ENCODE results near the gene SORCS2. TPM values are rescaled to one million over a fixed set of nuclear protein-coding genes. Genes with fewer than 3 reads are reported as not detected.

Gene SORCS2
- polyA plus RNA-seq, 3 donors, result 0.46 to 0.55 TPM; not detected in 1

DNA sequence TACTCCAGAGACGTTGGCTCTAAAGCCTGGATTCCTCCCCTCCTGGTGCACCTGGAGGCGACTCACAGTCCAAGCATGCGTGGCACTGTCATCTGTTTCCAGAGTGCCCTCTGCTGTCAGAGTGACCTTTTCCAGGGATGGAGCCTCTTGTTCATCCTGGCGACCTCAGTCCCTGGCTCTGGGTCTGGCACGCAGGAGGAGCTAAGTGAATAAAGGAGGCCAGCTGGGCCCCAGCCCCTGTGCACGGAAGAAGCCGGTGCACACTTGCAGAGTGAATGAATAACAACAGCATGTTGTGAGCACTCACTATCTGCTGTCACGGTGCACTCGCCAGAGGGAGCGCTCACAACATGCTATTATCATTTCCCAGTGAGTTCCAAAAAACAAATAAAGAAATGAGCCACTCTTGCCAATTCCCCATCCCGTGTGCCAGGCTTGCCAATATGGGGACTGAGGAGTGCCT is 270.2 kb downstream of the SORCS2 start:
- Mint-ChIP-seq H3K9me3 (peaks cover 0 to 8% (median 0%) of the 10 kb centered on the region in 7 donors), H3K36me3 (no peaks in the 10 kb centered on the region), H3K27me3 (ENCODE audit: low read depth in 3 of 3) (peaks cover 6 to 12% (median 11%) of the 10 kb centered on the region in 3 donors), H3K4me1 (no peaks in the 10 kb centered on the region), H3K27ac (no peak overlapping the region), H3K4me3 (no peak overlapping the region)
- Histone ChIP-seq H3K9me3 (replicated peaks in 1 of 2; ENCODE audit: control insufficient read depth in 1 of 2, insufficient read depth in 1 of 2, low read length in 2 of 2) (peaks cover 0 to 10% of the 10 kb centered on the region in 2 donors), H3K27ac (ENCODE audit: low read depth in 1 of 2, low read length in 2 of 2) (no peak overlapping the region), H3K4me2 (replicated peaks; ENCODE audit: extremely low read depth, low read length, poor library complexity, severe bottlenecking) (no peak overlapping the region), H3K79me2 (ENCODE audit: insufficient read depth, low read length) (no peaks in the 10 kb centered on the region), H3K4me3 (replicated peaks in 1 of 3; ENCODE audit: low read depth in 2 of 3, low read length in 3 of 3) (no peak overlapping the region), H3K36me3 (replicated peaks in 1 of 2; ENCODE audit: control insufficient read depth in 1 of 2, insufficient read depth in 2 of 2, low read length in 2 of 2) (no peaks in the 10 kb centered on the region), H3K4me1 (ENCODE audit: control insufficient read depth in 1 of 2, insufficient read depth in 2 of 2, low read length in 2 of 2) (no peaks in the 10 kb centered on the region), H4K20me1 (ENCODE audit: insufficient read depth, low read length) (no peaks in the 10 kb centered on the region), H3K9ac (ENCODE audit: insufficient read depth, low read length, poor library complexity, severe bottlenecking) (no peak overlapping the region), H3K27me3 (ENCODE audit: control insufficient read depth in 2 of 2, insufficient read depth in 2 of 2, low read length in 2 of 2) (no peaks in the 10 kb centered on the region), H2AFZ (ENCODE audit: insufficient read depth, low read depth, low read length, poor library complexity, severe bottlenecking) (no peak overlapping the region)
- 61% methylated on average over 9 of the region's 11 CpGs for WGBS (ENCODE audit: insufficient coverage)
- intact Hi-C loops (cut with micrococcal nuclease), result no loop called here
- no peak for DNase-seq
- TF ChIP-seq, protein P1, sequence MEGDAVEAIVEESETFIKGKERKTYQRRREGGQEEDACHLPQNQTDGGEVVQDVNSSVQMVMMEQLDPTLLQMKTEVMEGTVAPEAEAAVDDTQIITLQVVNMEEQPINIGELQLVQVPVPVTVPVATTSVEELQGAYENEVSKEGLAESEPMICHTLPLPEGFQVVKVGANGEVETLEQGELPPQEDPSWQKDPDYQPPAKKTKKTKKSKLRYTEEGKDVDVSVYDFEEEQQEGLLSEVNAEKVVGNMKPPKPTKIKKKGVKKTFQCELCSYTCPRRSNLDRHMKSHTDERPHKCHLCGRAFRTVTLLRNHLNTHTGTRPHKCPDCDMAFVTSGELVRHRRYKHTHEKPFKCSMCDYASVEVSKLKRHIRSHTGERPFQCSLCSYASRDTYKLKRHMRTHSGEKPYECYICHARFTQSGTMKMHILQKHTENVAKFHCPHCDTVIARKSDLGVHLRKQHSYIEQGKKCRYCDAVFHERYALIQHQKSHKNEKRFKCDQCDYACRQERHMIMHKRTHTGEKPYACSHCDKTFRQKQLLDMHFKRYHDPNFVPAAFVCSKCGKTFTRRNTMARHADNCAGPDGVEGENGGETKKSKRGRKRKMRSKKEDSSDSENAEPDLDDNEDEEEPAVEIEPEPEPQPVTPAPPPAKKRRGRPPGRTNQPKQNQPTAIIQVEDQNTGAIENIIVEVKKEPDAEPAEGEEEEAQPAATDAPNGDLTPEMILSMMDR (IDR thresholded peaks at IDR 0.05), result no peak

DNA sequence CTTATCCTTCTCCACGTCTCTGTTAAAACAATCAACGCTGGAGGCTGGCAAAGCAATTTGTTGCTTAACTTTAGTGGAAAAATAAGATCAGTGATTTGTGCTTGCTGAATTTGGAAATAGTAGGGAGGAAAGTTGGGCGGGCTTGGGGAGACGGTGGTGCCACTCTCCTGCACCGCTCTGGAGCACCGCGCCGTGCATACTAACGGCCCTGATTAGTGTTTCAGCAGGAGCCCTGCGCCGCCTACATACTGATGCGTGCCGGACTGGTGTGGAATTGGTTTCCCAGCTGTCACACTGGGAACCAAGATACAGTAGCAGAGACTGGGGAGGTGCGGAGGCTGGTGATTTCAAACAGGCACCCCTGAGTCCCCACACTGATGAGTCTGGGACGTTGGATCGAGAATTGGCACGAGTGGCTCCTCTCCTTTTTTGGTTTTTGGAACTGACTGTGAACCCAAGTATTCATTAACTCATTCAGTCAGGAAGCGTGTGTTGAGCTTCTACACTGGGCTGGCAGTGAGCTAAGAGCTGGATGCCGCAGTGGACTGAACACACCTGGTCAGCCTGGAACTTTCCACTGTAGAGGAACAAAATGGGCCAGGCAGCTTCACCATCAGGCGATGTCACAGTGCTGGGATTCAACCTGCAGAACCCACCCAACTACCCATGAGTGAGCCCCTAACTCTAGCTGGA is 271.4 kb downstream of the SORCS2 start:
- Mint-ChIP-seq H3K36me3 (no peaks in the 10 kb centered on the region), H3K27me3 (ENCODE audit: low read depth in 3 of 3) (peaks cover 8 to 12% (median 11%) of the 10 kb centered on the region in 3 donors), H3K4me3 (no peak overlapping the region), H3K9me3 (peaks cover 0 to 8% (median 0%) of the 10 kb centered on the region in 7 donors), H3K4me1 (no peaks in the 10 kb centered on the region), H3K27ac (peak overlapping the region in 2 of 7 donors; percentile 45 to 55)
- Histone ChIP-seq H3K4me3 (replicated peaks in 1 of 3; ENCODE audit: low read depth in 2 of 3, low read length in 3 of 3) (no peak overlapping the region), H3K9ac (ENCODE audit: insufficient read depth, low read length, poor library complexity, severe bottlenecking) (no peak overlapping the region), H2AFZ (ENCODE audit: insufficient read depth, low read depth, low read length, poor library complexity, severe bottlenecking) (no peak overlapping the region), H3K27me3 (ENCODE audit: control insufficient read depth in 2 of 2, insufficient read depth in 2 of 2, low read length in 2 of 2) (no peaks in the 10 kb centered on the region), H3K27ac (ENCODE audit: low read depth in 1 of 2, low read length in 2 of 2) (no peak overlapping the region), H3K36me3 (replicated peaks in 1 of 2; ENCODE audit: control insufficient read depth in 1 of 2, insufficient read depth in 2 of 2, low read length in 2 of 2) (no peaks in the 10 kb centered on the region), H4K20me1 (ENCODE audit: insufficient read depth, low read length) (no peaks in the 10 kb centered on the region), H3K9me3 (replicated peaks in 1 of 2; ENCODE audit: control insufficient read depth in 1 of 2, insufficient read depth in 1 of 2, low read length in 2 of 2) (peaks cover 0 to 10% of the 10 kb centered on the region in 2 donors), H3K4me2 (replicated peaks; ENCODE audit: extremely low read depth, low read length, poor library complexity, severe bottlenecking) (no peak overlapping the region), H3K79me2 (ENCODE audit: insufficient read depth, low read length) (no peaks in the 10 kb centered on the region), H3K4me1 (ENCODE audit: control insufficient read depth in 1 of 2, insufficient read depth in 2 of 2, low read length in 2 of 2) (no peaks in the 10 kb centered on the region)
- TF ChIP-seq, protein P1 (IDR thresholded peaks at IDR 0.05), result no peak
- 95% methylated on average over 14 of the region's 20 CpGs for WGBS (ENCODE audit: insufficient coverage)
- no peak for DNase-seq
- intact Hi-C loops (cut with micrococcal nuclease), result no loop called here

Measured in CD14-positive monocyte (primary cell).